WTC11 (cell line): Measurements from ENCODE around the gene IL21R. TPM values are rescaled to one million over a fixed set of nuclear protein-coding genes. Genes with fewer than 3 reads are reported as not detected.
"Not testable (repeated sequence)": the region's sequence is repeated elsewhere in the genome, so short reads cannot be mapped to it uniquely, and the experiment has no call there.

Experiments
- ATAC-seq: fragments of 200-7000 bp; cut with Tn5 transposase; 2 replicates; pipeline ENCODE4 v1.10.0; 2021; ENCODE audit warnings: mild to moderate bottlenecking, moderate library complexity
- CTCF ChIA-PET: fragments of 300-600 bp; sonication (Branson Sonifier 250); formaldehyde crosslinking; loops from one replicate; lab custom pipeline; 2021; ENCODE audit warnings: antibody characterized with exemption; lab: Charles Lee
- POLR2A ChIA-PET: fragments of 350-600 bp; sonication (Branson Sonifier 250); formaldehyde crosslinking; loops from one replicate; lab custom pipeline; 2021; ENCODE audit warnings: antibody characterized with exemption; lab: Charles Lee
- DNase-seq: peaks from one replicate; pipeline ENCODE4 v3.0.0; 2021; ENCODE audit warnings: low spot score
- H3K27ac Mint-ChIP-seq: 2 replicates; pipeline ENCODE4 v1.8.0; 2021; ENCODE audit warnings: mixed read lengths
- H3K27me3 Mint-ChIP-seq: 2 replicates; pipeline ENCODE4 v1.8.0; 2021; ENCODE audit warnings: low read depth, mild to moderate bottlenecking, moderate library complexity, mixed read lengths
- H3K36me3 Mint-ChIP-seq: 2 replicates; pipeline ENCODE4 v1.8.0; 2021; ENCODE audit warnings: mixed read lengths
- H3K4me1 Mint-ChIP-seq: 2 replicates; pipeline ENCODE4 v1.8.0; 2022; ENCODE audit warnings: mixed read lengths
- H3K4me3 Mint-ChIP-seq: 2 replicates; pipeline ENCODE4 v1.8.0; 2021; ENCODE audit warnings: mild to moderate bottlenecking, moderate library complexity, mixed read lengths
- H3K9me3 Mint-ChIP-seq: 2 replicates; pipeline ENCODE4 v1.8.0; 2021; ENCODE audit warnings: mixed read lengths
- ATF2 ChIP-seq: sonication (generic); formaldehyde crosslinking; IDR thresholded peaks from 2 replicates; pipeline ENCODE4 v1.8.1; 2022; ENCODE audit warnings: low read depth, missing genetic modification reagents, borderline replicate concordance
- CREB1 ChIP-seq: sonication (generic); formaldehyde crosslinking; IDR thresholded peaks from 2 replicates; pipeline ENCODE4 v1.8.0; 2023; ENCODE audit warnings: mild to moderate bottlenecking, missing genetic modification reagents
- E2F5 ChIP-seq: sonication (generic); formaldehyde crosslinking; IDR thresholded peaks from 2 replicates; pipeline ENCODE4 v1.8.1; 2022; ENCODE audit warnings: mild to moderate bottlenecking, moderate library complexity, missing genetic modification reagents
- FOXP4 ChIP-seq: sonication (generic); formaldehyde crosslinking; IDR thresholded peaks from 2 replicates; pipeline ENCODE4 v1.8.0; 2022; ENCODE audit warnings: mild to moderate bottlenecking, missing genetic modification reagents
- MLX ChIP-seq: sonication (generic); formaldehyde crosslinking; IDR thresholded peaks from 2 replicates; pipeline ENCODE4 v1.8.1; 2023; ENCODE audit warnings: mild to moderate bottlenecking, missing genetic modification reagents, moderate library complexity
- NFATC4 ChIP-seq: fragments of 250-450 bp; sonication (Bioruptor Pico); IDR thresholded peaks from 2 replicates; pipeline ENCODE4 v1.9.0; 2021; ENCODE audit warnings: mild to moderate bottlenecking
- NFYB ChIP-seq: sonication (generic); formaldehyde crosslinking; conservative IDR thresholded peaks from 2 replicates; pipeline ENCODE4 v1.8.0; 2022; ENCODE audit warnings: low read depth, missing genetic modification reagents
- NR3C1 ChIP-seq: sonication (generic); formaldehyde crosslinking; conservative IDR thresholded peaks from 2 replicates; pipeline ENCODE4 v1.8.1; 2023; ENCODE audit warnings: low read depth, mild to moderate bottlenecking, missing genetic modification reagents
- ZBTB21 ChIP-seq: sonication (generic); formaldehyde crosslinking; IDR thresholded peaks from 2 replicates; pipeline ENCODE4 v1.8.1; 2023; ENCODE audit warnings: mild to moderate bottlenecking, missing genetic modification reagents, borderline replicate concordance
- ZNF263 ChIP-seq: sonication (generic); formaldehyde crosslinking; IDR thresholded peaks from 2 replicates; pipeline ENCODE4 v1.8.1; 2022; ENCODE audit warnings: low read depth, mild to moderate bottlenecking, moderate library complexity, missing genetic modification reagents
- ZNF281 ChIP-seq: sonication (generic); formaldehyde crosslinking; IDR thresholded peaks from 2 replicates; pipeline ENCODE4 v1.8.0; 2023; ENCODE audit warnings: mild to moderate bottlenecking, missing genetic modification reagents
- total RNA-seq: library from RNA; stranded (reverse); gene quantifications from 3 replicates; pipeline ENCODE4 v1.2.3, GENCODE V29; 2021
- TF ChIP-seq, protein P1 (sequence below): sonication (generic); formaldehyde crosslinking; IDR thresholded peaks from 2 replicates; pipeline ENCODE4 v1.8.0; 2023; ENCODE audit warnings: missing genetic modification reagents

The IL21R gene
- total RNA-seq, 1 experiment from 2014 or later: 0.70 TPM

- ChIA-PET POLR2A (no interaction called here), CTCF (interaction anchor here (1.1 to 1.4 kb wide), 2 partner anchors 227 to 229 kb away, joined by 4 to 5 read pairs; no protein-coding TSS in a partner anchor)
- no peak for TF ChIP-seq NFYB
- no peak for TF ChIP-seq E2F5
- TF ChIP-seq ZBTB21 (CRISPR knock-in tag): no peak
- no peak for TF ChIP-seq NR3C1 (CRISPR knock-in tag)
- TF ChIP-seq ATF2 (CRISPR knock-in tag): no peak
- TF ChIP-seq CREB1 (CRISPR knock-in tag): no peak
- no peak for ATAC-seq
- Mint-ChIP-seq H3K36me3 (peaks cover 9% of the 10 kb centered on the region), H3K9me3 (peaks cover 16% of the 10 kb centered on the region), H3K27me3 (no peaks in the 10 kb centered on the region), H3K4me3 (no peak overlapping the region), H3K4me1 (peaks cover 23% of the 10 kb centered on the region), H3K27ac (no peak overlapping the region)
- DNase-seq: no peak
Observed at GRCh38 chr16:27408012-27408601, 6.1 kb downstream of the IL21R start.

DNA sequence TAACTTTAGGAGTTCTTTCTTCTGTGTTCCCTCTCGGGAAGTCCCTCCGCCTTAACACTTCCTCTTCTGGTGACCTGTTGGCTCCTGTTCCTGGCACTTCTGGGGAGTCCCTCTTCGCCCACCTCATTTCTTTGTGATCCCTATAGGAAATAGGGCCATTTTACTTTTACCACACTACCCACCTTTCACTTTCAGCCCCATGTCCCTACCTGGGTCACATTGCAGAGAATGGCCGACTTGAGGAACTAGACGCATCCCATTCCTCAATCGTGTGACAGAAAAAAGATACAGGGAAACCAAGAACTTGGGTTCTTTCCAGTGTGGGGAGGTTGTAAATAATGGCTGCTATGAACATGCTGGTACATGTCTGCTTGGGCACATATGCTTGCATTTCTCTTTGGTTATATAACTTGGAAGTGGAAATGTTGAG is 6.6 kb downstream of the IL21R start:
- TF ChIP-seq FOXP4 (no peak), MLX (CRISPR knock-in tag) (no peak), CREB1 (CRISPR knock-in tag) (no peak), ZNF263 (no peak), ZNF281 (CRISPR knock-in tag) (no peak), NR3C1 (CRISPR knock-in tag) (no peak), NFATC4 (no peak)
- TF ChIP-seq, protein P1, sequence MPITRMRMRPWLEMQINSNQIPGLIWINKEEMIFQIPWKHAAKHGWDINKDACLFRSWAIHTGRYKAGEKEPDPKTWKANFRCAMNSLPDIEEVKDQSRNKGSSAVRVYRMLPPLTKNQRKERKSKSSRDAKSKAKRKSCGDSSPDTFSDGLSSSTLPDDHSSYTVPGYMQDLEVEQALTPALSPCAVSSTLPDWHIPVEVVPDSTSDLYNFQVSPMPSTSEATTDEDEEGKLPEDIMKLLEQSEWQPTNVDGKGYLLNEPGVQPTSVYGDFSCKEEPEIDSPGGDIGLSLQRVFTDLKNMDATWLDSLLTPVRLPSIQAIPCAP (CRISPR knock-in tag): no peak

GRCh38 chr16:27409958-27410357 is 8.0 kb downstream of the IL21R start:
- Mint-ChIP-seq H3K4me1 (peaks cover 23% of the 10 kb centered on the region), H3K9me3 (peaks cover 18% of the 10 kb centered on the region)
- DNase-seq, H3K4me3 Mint-ChIP-seq, H3K27ac Mint-ChIP-seq, H3K27me3 Mint-ChIP-seq, H3K36me3 Mint-ChIP-seq, ATAC-seq, POLR2A ChIA-PET: not testable (repeated sequence)
- CTCF ChIA-PET: interaction anchor here (0.7 kb wide), 2 partner anchors 35 to 42 kb away, joined by 3 read pairs; no protein-coding TSS in a partner anchor

More for the DNA sequence above, 6.6 kb downstream of the IL21R start:
- ATAC-seq (no peak), DNase-seq (no peak)
- Mint-ChIP-seq H3K27me3 (no peaks in the 10 kb centered on the region), H3K27ac (no peak overlapping the region), H3K9me3 (peaks cover 18% of the 10 kb centered on the region), H3K4me1 (peaks cover 23% of the 10 kb centered on the region), H3K36me3 (peaks cover 9% of the 10 kb centered on the region), H3K4me3 (no peak overlapping the region)
- POLR2A ChIA-PET: no interaction called here
- CTCF ChIA-PET: interaction anchor here (1.1 to 1.4 kb wide), 2 partner anchors 227 to 229 kb away, joined by 4 to 5 read pairs; no protein-coding TSS in a partner anchor
